HG03159 (cell line): ENCODE data around the gene UPF3A.
"Not testable (repeated sequence)": the region's sequence is repeated elsewhere in the genome, so short reads cannot be mapped to it uniquely, and the experiment has no call there.

Experiments used
- ATAC-seq: cut with Tn5 transposase; IDR thresholded peaks from one replicate; pipeline ENCODE4 v1.9.1; 2021; ENCODE audit warnings: mild to moderate bottlenecking, moderate library complexity; ENCODE audit not compliant: unreplicated experiment

UPF3A gene

DNA sequence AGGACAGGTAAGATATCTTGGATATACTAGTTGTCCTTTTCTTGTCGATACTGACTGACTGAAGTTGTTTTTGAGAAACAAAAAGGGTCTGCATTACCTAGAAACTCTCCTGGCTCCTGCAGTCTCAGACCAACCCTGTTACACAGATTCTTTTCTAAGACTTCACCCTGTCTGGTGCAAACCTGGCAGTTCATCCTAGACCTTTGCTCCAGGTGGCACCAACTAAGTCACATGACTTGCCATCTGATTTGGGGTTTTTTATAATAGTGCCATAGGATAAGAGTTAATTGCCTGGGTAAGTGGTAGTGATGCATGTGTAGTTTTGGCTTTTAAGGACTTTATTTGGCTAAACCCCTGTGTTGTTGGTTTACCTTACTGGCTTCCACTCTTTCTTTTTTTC is 47.2 kb downstream of the UPF3A start:
- no peak for ATAC-seq

DNA sequence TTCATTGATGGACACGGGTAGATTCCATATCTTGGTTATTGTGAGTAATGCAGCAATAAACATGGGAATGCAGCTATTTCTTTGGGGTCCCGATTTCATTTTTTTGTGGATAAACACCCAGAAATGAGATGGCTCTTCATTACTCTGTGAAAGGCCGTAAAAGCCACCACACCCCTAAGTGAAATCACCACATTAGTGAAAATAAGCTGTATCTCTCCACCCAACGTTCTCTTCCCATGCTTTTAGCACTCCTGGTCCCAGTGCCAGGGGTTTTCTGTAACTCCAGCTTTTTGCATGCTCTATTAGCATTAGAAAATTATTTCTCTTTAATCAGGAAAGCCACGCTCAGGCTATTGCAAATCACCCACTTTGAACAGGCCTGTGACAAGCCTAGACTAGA is 48.7 kb downstream of the UPF3A start:
- no peak for ATAC-seq

DNA sequence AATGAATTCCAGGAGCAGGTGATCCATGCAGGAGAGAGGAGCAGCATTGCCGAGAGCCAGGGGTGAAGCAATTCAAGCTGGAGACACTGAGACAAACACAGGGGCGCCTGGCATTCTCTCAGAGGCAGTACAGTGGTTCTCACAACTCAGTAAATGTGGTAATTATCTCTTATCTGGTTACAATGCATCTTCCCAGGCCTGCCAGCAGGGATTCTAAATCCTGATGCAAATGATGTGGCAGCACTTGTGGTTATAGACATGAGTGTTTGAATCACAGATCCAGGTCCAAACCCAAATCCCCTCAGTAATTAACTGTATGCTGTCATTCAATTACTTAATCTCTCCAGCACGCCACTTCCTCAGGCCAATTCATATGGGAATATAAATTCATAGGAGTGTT is 52.5 kb downstream of the UPF3A start:
- ATAC-seq = not testable (repeated sequence)

DNA sequence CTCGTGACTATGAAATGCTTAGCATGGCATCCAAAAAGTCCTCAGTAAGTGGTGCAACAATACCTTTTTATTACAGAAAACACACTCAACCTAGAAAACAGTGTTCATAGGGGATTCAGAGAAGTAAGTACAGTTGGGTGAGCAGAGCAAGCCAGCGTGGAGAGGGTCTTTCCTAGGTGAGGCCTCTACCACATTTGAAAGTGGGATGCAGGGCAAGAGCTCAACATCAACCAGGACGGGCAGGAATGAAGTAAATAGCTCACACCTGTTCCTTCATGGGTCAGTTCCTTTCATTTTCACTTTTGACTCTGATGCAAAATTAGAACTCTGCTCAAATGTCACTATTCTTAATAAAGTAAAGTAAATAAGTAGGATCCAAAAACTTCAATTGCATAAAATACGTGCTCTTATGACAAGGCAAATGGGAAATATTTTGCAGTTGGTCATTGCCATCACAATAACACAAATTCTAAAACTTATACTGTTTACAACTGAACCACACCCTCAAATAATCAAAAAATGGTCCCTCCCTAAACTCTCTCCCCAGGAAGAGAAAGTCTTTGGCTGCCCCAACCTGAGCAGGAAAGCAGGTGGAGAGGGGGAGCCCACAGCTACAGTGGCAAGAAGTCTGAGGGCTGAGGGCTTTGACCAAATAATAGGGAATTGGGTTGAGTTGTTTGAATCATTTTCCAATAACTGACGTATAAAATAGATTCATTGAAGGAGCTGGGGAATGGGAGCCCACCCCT is 53.1 kb downstream of the UPF3A start:
- no peak for ATAC-seq

DNA sequence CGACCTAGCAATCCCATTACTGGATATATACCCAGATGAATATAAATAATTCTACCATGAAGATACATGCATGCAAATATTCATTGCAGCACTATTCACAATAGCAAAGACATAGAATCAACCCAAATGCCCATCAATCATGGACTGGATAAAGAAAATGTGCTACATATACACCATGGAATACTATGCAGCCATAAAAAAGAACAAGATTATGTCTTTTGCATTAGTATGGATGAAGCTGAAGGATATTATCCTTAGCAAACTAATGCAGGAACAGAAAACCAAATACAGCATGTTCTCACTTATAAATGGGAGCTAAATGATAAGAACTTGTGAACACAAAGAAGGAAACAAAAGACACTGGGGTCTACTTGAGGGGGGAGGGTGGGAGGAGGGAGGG is 55.1 kb downstream of the UPF3A start:
- ATAC-seq = not testable (repeated sequence)

DNA sequence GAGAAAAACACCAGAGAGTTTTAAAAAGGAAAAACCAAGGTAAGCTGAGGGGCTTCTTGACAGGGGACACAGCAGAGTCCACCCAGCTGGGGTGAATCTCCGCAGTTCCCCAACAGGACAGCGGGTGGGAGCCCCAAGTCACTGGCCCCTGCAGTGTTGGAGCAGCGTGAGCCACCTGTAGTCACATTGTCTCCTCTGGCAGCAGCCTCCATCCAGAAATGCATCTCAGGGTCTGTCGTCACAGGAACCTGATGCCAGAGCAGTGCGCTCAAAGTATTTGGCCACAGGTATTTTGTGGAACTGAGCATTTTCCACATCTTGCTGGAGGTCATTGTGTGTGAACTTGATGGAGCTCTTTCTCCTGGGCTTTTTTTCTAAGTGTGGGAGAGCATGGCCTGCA is 57.6 kb downstream of the UPF3A start:
- ATAC-seq = no peak

DNA sequence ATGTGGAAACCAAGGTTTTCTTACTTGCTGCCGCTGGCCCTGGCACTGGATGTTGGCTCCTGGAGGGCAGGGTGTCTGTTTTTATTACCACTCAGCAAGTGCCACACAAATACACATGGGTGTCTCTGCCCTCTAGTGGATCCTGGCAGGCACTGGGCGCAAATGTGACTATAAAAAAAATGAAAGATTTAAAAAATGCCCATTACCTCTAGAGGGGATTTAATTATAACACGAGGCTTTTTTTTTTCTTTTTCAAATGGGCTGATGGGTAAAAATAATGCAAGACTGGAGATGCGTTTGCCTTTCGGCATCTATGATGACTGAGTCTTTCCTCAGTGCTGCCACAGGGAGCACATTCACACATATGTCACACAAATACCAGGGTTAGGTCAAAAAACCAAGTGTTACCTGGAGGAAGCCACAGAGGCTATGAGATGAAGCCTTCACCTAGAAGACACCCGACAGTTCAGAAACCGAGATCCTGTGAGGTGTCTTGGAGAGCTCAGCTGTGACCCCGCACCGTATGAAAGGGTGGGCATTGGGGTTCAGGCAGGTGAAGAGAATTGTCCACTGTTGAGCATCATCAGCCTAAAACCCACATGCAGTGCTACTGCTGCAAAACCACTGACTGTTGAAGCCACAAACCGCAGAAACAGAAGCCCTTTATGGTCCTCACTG is 58.6 kb downstream of the UPF3A start:
- ATAC-seq = no peak

DNA sequence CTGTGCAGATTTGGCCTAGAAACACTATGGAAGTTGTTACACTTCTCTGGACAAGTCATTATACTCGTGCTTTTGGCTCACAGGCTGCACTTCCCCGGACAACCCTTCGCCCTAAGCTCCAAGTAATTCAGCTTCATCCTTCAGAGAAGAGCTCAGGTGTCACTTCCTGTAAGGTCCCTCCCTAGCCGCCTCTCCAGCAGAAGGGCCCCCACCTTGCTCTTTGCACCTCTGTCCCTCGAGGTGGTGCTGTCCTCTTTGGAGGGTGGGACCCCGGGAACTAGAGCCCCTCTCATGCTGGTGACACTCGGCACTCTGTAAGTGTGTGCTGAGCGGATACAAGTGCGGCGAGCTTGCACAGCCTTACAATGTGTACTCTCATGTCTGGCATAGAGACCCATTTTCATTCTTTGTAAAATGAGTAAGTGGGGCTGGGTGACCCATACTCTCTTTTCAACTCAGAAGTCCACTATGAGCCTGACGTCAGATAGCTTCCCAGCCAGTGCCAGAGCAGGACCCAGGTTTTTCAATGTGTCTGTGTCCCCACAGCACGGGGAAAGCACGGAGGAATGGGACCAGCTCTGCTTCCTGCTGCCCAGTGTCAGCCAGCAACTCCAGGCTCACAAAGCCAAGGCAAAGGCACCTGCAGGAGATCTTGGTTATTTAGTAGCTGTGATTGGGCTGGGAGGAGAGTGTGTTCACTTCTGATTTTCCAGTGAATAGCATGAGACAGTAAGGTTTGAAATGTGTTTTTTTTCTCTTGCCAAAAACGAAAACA is 59.8 kb downstream of the UPF3A start:
- no peak for ATAC-seq

DNA sequence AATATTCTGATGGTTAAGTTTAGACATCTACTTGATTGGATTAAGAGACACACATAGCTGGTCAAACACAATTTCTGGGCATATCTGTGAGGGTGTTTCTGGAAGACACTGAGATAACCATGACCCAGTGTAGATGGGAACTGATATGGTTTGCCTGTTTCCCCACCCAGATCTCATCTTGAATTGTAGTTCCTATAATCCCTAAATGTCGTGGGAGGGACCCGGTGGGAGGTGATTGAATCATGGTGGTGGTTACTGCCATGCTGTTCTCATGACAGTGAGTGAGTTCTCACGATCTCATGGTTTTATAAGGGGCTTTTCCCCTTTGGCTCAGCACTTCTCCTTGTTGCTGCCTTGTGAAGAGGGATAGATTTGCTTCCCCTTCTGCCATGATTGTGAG is 65.9 kb downstream of the UPF3A start:
- not testable (repeated sequence) for ATAC-seq

DNA sequence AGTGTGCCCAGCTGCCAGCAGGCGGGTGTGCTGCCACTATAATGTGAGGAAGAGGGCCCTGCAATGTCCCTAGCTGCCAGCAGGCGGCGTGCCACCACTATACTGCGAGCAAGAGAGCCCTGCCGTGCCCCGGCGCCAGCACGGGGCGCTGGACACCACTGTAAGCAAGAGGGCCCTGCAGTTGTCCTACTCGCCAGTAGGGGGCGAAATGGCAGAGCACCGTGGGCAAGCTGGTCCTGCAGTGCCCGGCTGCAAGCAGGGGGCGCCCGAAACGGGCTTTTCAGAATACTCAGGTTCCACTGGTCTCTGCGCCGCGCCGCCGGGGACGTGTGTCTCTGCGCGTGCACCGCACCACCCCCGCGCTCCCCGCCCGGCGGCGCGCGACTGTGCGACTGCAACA is 71.4 kb downstream of the UPF3A start:
- not testable (repeated sequence) for ATAC-seq

DNA sequence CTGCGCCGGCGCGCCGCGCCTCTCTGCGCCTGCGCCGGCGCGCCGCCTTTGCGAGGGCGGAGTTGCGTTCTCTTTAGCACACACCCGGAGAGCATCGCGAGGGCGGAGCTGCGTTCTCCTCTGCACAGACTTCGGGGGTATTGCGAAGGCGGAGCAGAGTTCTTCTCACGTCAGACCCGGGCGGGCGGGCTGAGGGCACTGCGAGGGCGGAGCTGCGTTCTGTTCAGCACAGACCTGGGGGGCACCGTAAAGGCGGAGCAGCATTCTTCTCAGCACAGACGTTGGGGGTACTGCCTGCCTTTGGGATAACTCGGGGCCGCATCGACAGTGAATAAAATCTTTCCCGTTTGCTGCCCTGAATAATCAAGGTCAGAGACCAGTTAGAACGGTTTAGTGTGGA is 72.0 kb downstream of the UPF3A start:
- ATAC-seq = not testable (repeated sequence)
